ENCODE measurements around the gene NR6A1.

GRCh38 chr9:124496075-124496449 is 275.0 kb downstream of the NR6A1 start:
- TF ChIP-seq CTCF (conservative IDR thresholded peaks at IDR 0.05; ENCODE audit: low read depth in 2 of 2), result no peak
- no peak for TF ChIP-seq POLR2AphosphoS5 (IDR thresholded peaks at IDR 0.05; ENCODE audit: low read depth)
- TF ChIP-seq EZH2 (IDR thresholded peaks at IDR 0.05; ENCODE audit: low read depth, unreplicated experiment), result no peak
- TF ChIP-seq REST (IDR thresholded peaks at IDR 0.05; ENCODE audit: unreplicated experiment), result no peak
- no peak for TF ChIP-seq JUNB (IDR thresholded peaks at IDR 0.05; ENCODE audit: unreplicated experiment)
